Measurements from ENCODE around the gene MYLK.

MYLK gene

GRCh38 chr3:123633530-123633929 is 250.6 kb downstream of the MYLK start:
- DNase-seq (ENCODE audit: low spot score), result no peak
- no peak for TF ChIP-seq CTCF (IDR thresholded peaks at IDR 0.05; ENCODE audit: extremely low read depth, missing control alignments)

- no peak for TF ChIP-seq CTCF (IDR thresholded peaks at IDR 0.05; ENCODE audit: extremely low read depth, missing control alignments)
- DNase-seq (ENCODE audit: low spot score), result no peak
Observed at GRCh38 chr3:123632161-123632655, 251.9 kb downstream of the MYLK start.

GRCh38 chr3:123629747-123630047 is 254.4 kb downstream of the MYLK start:
- DNase-seq (ENCODE audit: low spot score), result no peak
- TF ChIP-seq CTCF (IDR thresholded peaks at IDR 0.05; ENCODE audit: extremely low read depth, missing control alignments), result no peak

GRCh38 chr3:123628996-123629746 is 255.0 kb downstream of the MYLK start:
- TF ChIP-seq CTCF (IDR thresholded peaks at IDR 0.05; ENCODE audit: extremely low read depth, missing control alignments), result no peak
- DNase-seq (ENCODE audit: low spot score), result no peak

- no peak for DNase-seq (ENCODE audit: low spot score)
- TF ChIP-seq CTCF (IDR thresholded peaks at IDR 0.05; ENCODE audit: extremely low read depth, missing control alignments), result no peak
Observed at GRCh38 chr3:123627673-123628670, 256.2 kb downstream of the MYLK start.

GRCh38 chr3:123626881-123627280 is 257.3 kb downstream of the MYLK start:
- no peak for DNase-seq (ENCODE audit: low spot score)
- TF ChIP-seq CTCF (IDR thresholded peaks at IDR 0.05; ENCODE audit: extremely low read depth, missing control alignments), result no peak

GRCh38 chr3:123624302-123624701 is 259.8 kb downstream of the MYLK start:
- no peak for TF ChIP-seq CTCF (IDR thresholded peaks at IDR 0.05; ENCODE audit: extremely low read depth, missing control alignments)
- no peak for DNase-seq (ENCODE audit: low spot score)

All from GM20000 (cell line).